ENCODE data around the gene NRCAM. TPM values are rescaled to one million over a fixed set of nuclear protein-coding genes. Genes with fewer than 3 reads are reported as not detected.

The NRCAM gene
- total RNA-seq, 2 experiments from 2014 or later: 3.4 to 7.0 TPM

DNA sequence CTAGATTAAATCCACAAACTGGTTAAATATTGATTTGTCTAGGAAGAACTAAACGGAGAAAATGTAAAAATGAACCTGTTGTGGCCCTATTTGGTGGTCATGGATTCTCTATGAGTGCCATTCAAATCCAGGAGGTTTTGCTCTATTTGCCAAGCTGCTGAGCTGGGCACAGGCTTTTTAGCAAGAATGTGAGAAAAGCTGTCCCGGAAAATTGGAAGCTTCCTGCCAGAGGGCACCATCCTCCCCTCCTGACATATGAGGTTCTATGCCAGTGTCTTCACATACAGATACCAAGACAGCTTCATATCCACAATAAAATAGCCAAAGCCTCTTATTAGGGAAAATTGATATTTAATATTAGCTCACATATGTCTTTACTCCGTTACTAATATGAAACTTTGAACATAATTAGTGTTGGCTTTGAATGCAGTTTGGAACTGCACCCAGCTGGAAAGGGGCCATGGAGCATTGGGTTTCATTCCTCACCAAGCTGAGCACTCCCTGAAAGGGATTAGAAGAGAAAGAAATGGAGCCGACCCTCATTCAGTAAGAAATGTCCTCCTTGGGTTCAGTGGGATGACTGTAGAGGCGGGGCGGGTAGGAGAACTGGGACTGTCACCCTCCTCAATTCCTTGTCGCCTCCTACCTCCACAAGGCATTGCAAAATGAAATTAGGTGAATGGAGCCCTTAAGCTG lies 47.8 kb downstream of the NRCAM start:
- H3K9me3 Mint-ChIP-seq: no peaks in the 10 kb centered on the region
- intact Hi-C loops (cut with DNase I, micrococcal nuclease): no loop called here
- no peaks in the 10 kb centered on the region for H3K4me1 Mint-ChIP-seq (ENCODE audit: low read depth)
- Histone ChIP-seq H3K36me3 (ENCODE audit: insufficient read depth, low read length) (no peaks in the 10 kb centered on the region), H3K9me3 (ENCODE audit: control insufficient read depth in 1 of 2, insufficient read depth in 1 of 2, low read length in 2 of 2) (no peaks in the 10 kb centered on the region), H3K27me3 (ENCODE audit: control insufficient read depth in 1 of 2, insufficient read depth in 2 of 2, low read length in 2 of 2) (no peaks in the 10 kb centered on the region), H3K27ac (ENCODE audit: low read depth in 1 of 2, low read length in 2 of 2) (no peak overlapping the region), H3K4me1 (ENCODE audit: insufficient read depth, low read length) (no peaks in the 10 kb centered on the region), H3K4me3 (ENCODE audit: low read length) (no peak overlapping the region)
- TF ChIP-seq, protein P1, sequence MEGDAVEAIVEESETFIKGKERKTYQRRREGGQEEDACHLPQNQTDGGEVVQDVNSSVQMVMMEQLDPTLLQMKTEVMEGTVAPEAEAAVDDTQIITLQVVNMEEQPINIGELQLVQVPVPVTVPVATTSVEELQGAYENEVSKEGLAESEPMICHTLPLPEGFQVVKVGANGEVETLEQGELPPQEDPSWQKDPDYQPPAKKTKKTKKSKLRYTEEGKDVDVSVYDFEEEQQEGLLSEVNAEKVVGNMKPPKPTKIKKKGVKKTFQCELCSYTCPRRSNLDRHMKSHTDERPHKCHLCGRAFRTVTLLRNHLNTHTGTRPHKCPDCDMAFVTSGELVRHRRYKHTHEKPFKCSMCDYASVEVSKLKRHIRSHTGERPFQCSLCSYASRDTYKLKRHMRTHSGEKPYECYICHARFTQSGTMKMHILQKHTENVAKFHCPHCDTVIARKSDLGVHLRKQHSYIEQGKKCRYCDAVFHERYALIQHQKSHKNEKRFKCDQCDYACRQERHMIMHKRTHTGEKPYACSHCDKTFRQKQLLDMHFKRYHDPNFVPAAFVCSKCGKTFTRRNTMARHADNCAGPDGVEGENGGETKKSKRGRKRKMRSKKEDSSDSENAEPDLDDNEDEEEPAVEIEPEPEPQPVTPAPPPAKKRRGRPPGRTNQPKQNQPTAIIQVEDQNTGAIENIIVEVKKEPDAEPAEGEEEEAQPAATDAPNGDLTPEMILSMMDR (IDR thresholded peaks at IDR 0.05): no peak
- H3K27me3 Mint-ChIP-seq: peaks cover 10% of the 10 kb centered on the region
- ChIA-PET CTCF (no interaction called here), POLR2A (no interaction called here)
- no peak for ATAC-seq (ENCODE audit: poor library complexity)
- no peaks in the 10 kb centered on the region for H3K36me3 Mint-ChIP-seq (ENCODE audit: low read depth)
- DNase-seq: no peak
- no peak overlapping the region for H3K4me3 Mint-ChIP-seq
- H3K27ac Mint-ChIP-seq: no peak overlapping the region

- POLR2A ChIA-PET: no interaction called here
- Histone ChIP-seq H3K4me3 (ENCODE audit: low read length) (no peak overlapping the region), H3K27me3 (ENCODE audit: control insufficient read depth in 1 of 2, insufficient read depth in 2 of 2, low read length in 2 of 2) (no peaks in the 10 kb centered on the region), H3K27ac (ENCODE audit: low read depth in 1 of 2, low read length in 2 of 2) (no peak overlapping the region), H3K4me1 (ENCODE audit: insufficient read depth, low read length) (no peaks in the 10 kb centered on the region), H3K36me3 (ENCODE audit: insufficient read depth, low read length) (no peaks in the 10 kb centered on the region), H3K9me3 (ENCODE audit: control insufficient read depth in 1 of 2, insufficient read depth in 1 of 2, low read length in 2 of 2) (no peaks in the 10 kb centered on the region)
- H3K36me3 Mint-ChIP-seq (ENCODE audit: low read depth): no peaks in the 10 kb centered on the region
- H3K27ac Mint-ChIP-seq: no peak overlapping the region
- CTCF ChIA-PET: no interaction called here
- no peak for DNase-seq
- no peaks in the 10 kb centered on the region for H3K9me3 Mint-ChIP-seq
- no peak overlapping the region for H3K4me3 Mint-ChIP-seq
- TF ChIP-seq, protein P1 (IDR thresholded peaks at IDR 0.05): no peak
- H3K4me1 Mint-ChIP-seq (ENCODE audit: low read depth): no peaks in the 10 kb centered on the region
- no peak for ATAC-seq (ENCODE audit: poor library complexity)
- intact Hi-C loops (cut with DNase I, micrococcal nuclease): no loop called here
- H3K27me3 Mint-ChIP-seq: peaks cover 3% of the 10 kb centered on the region
These were observed 48.6 kb downstream of the NRCAM start for GRCh38 chr7:108407676-108408075.

GRCh38 chr7:108406222-108406890 lies 49.9 kb downstream of the NRCAM start:
- intact Hi-C loops (cut with DNase I, micrococcal nuclease): no loop called here
- Mint-ChIP-seq H3K27me3 (no peaks in the 10 kb centered on the region), H3K27ac (no peak overlapping the region), H3K36me3 (ENCODE audit: low read depth) (no peaks in the 10 kb centered on the region), H3K4me1 (ENCODE audit: low read depth) (no peaks in the 10 kb centered on the region), H3K9me3 (no peaks in the 10 kb centered on the region), H3K4me3 (no peak overlapping the region)
- H3K36me3 ChIP-seq (ENCODE audit: insufficient read depth, low read length): no peaks in the 10 kb centered on the region
- no peak for DNase-seq
- TF ChIP-seq, protein P1 (IDR thresholded peaks at IDR 0.05): no peak
- no peak overlapping the region for H3K27ac ChIP-seq (ENCODE audit: low read depth in 1 of 2, low read length in 2 of 2)
- H3K27me3 ChIP-seq (ENCODE audit: control insufficient read depth in 1 of 2, insufficient read depth in 2 of 2, low read length in 2 of 2): no peaks in the 10 kb centered on the region
- no peak overlapping the region for H3K4me3 ChIP-seq (ENCODE audit: low read length)
- H3K9me3 ChIP-seq (ENCODE audit: control insufficient read depth in 1 of 2, insufficient read depth in 1 of 2, low read length in 2 of 2): no peaks in the 10 kb centered on the region
- no peak for ATAC-seq (ENCODE audit: poor library complexity)
- CTCF ChIA-PET: no interaction called here
- H3K4me1 ChIP-seq (ENCODE audit: insufficient read depth, low read length): no peaks in the 10 kb centered on the region
- POLR2A ChIA-PET: no interaction called here
